CD14-positive monocyte (primary cell): ENCODE measurements around the gene MAP3K10. TPM values are rescaled to one million over a fixed set of nuclear protein-coding genes. Genes with fewer than 3 reads are reported as not detected.

Source experiments
- DNase-seq, 3 donors: peaks; one replicate each; pipeline ENCODE4 v3.0.0-alpha.2; 2011 to 2022
- H2AFZ ChIP-seq: 2 replicates; pipeline ENCODE4 v1.6.0; 2012; ENCODE audit warnings: mild to moderate bottlenecking, low read depth, low read length, inconsistent platforms; ENCODE audit not compliant: insufficient read depth, poor library complexity, severe bottlenecking
- H3K27ac ChIP-seq, 2 donors: 1 replicate in 1 of 2; 2 replicates in 1 of 2; pipeline ENCODE4 v1.5.1; 2012 to 2013; ENCODE audit warnings: low read length in 2 of 2, control low read depth in 1 of 2, inconsistent platforms in 1 of 2, low read depth in 1 of 2, mild to moderate bottlenecking in 1 of 2
- H3K27me3 ChIP-seq, 2 donors: one replicate each; pipeline versions ENCODE4 v1.6.0 to v1.6.1; 2011 to 2013; ENCODE audit warnings: low read length in 2 of 2; ENCODE audit not compliant: control insufficient read depth in 2 of 2, insufficient read depth in 2 of 2
- H3K36me3 ChIP-seq, 2 donors: replicated peaks in 1 of 2; 1 replicate in 1 of 2; 2 replicates in 1 of 2; pipeline versions ENCODE4 v1.5.1 to v1.6.1; 2012 to 2013; ENCODE audit warnings: low read length in 2 of 2, control low read depth in 1 of 2, inconsistent platforms in 1 of 2, mild to moderate bottlenecking in 1 of 2; ENCODE audit not compliant: insufficient read depth in 2 of 2, control insufficient read depth in 1 of 2
- H3K4me1 ChIP-seq, 2 donors: 1 replicate in 1 of 2; 2 replicates in 1 of 2; pipeline versions ENCODE4 v1.5.1 to v1.6.1; 2012 to 2013; ENCODE audit warnings: low read length in 2 of 2, control low read depth in 1 of 2, inconsistent platforms in 1 of 2, mild to moderate bottlenecking in 1 of 2, moderate library complexity in 1 of 2; ENCODE audit not compliant: insufficient read depth in 2 of 2, control insufficient read depth in 1 of 2
- H3K4me2 ChIP-seq: replicated peaks from 2 replicates; pipeline ENCODE3; 2012; ENCODE audit warnings: low read length, moderate library complexity, mild to moderate bottlenecking; ENCODE audit not compliant: poor library complexity, severe bottlenecking; ENCODE audit errors: extremely low read depth
- H3K4me3 ChIP-seq, 3 experiments: fragments of 200-600 bp in 1 of 3; sonication (generic) in 1 of 3; replicated peaks in 1 of 3; 1 replicate in 2 of 3; 2 replicates in 1 of 3; pipeline ENCODE4 v1.5.1; 2011 to 2013; ENCODE audit warnings: low read length in 3 of 3, mild to moderate bottlenecking in 3 of 3, control low read depth in 2 of 3, low read depth in 2 of 3, inconsistent platforms in 1 of 3, moderate library complexity in 1 of 3
- H3K79me2 ChIP-seq: 2 replicates; pipeline ENCODE4 v1.6.0; 2012; ENCODE audit warnings: mild to moderate bottlenecking, control low read depth, inconsistent platforms, low read length, moderate library complexity; ENCODE audit not compliant: insufficient read depth
- H3K9ac ChIP-seq: 2 replicates; pipeline ENCODE4 v1.6.0; 2017; ENCODE audit warnings: low read length, mild to moderate bottlenecking; ENCODE audit not compliant: insufficient read depth, poor library complexity, severe bottlenecking
- H3K9me3 ChIP-seq, 2 donors: replicated peaks in 1 of 2; 1 replicate in 1 of 2; 2 replicates in 1 of 2; pipeline versions ENCODE4 v1.5.1 to v1.6.1; 2012 to 2013; ENCODE audit warnings: low read length in 2 of 2, control low read depth in 1 of 2; ENCODE audit not compliant: control insufficient read depth in 1 of 2, insufficient read depth in 1 of 2
- H4K20me1 ChIP-seq: 2 replicates; pipeline ENCODE4 v1.6.0; 2012; ENCODE audit warnings: mild to moderate bottlenecking, low read length, control low read depth, moderate library complexity; ENCODE audit not compliant: insufficient read depth
- H3K27ac Mint-ChIP-seq, 7 donors: one replicate each; pipeline ENCODE4 v1.8.0; 2020; ENCODE audit warnings: mild to moderate bottlenecking in 7 of 7, mixed read lengths in 7 of 7, moderate library complexity in 6 of 7, inconsistent platforms in 2 of 7
- H3K27me3 Mint-ChIP-seq, 3 donors: one replicate each; pipeline ENCODE4 v1.8.0; 2021 to 2022; ENCODE audit warnings: low read depth in 3 of 3, mild to moderate bottlenecking in 3 of 3, mixed read lengths in 3 of 3, moderate library complexity in 3 of 3, inconsistent platforms in 1 of 3
- H3K36me3 Mint-ChIP-seq, 2 donors: one replicate each; pipeline ENCODE4 v1.8.0; 2020; ENCODE audit warnings: mixed read lengths in 2 of 2, inconsistent platforms in 1 of 2, mild to moderate bottlenecking in 1 of 2
- H3K4me1 Mint-ChIP-seq: one replicate; pipeline ENCODE4 v1.8.0; 2020; ENCODE audit warnings: mild to moderate bottlenecking, mixed read lengths
- H3K4me3 Mint-ChIP-seq, 2 donors: one replicate each; pipeline ENCODE4 v1.8.0; 2020; ENCODE audit warnings: mild to moderate bottlenecking in 2 of 2, mixed read lengths in 2 of 2, moderate library complexity in 1 of 2
- H3K9me3 Mint-ChIP-seq, 7 donors: one replicate each; pipeline ENCODE4 v1.8.0; 2020 to 2022; ENCODE audit warnings: mixed read lengths in 7 of 7, mild to moderate bottlenecking in 6 of 7, moderate library complexity in 6 of 7, inconsistent platforms in 2 of 7
- CTCF ChIP-seq: fragments of 200-600 bp; IDR thresholded peaks from one replicate; pipeline ENCODE4 v1.8.0; 2022; ENCODE audit warnings: antibody characterized with exemption, mild to moderate bottlenecking
- WGBS: methylation state at CpG from one replicate; pipeline ENCODE4 v1.1.5; 2013; ENCODE audit warnings: missing lambda C conversion rate; ENCODE audit not compliant: insufficient coverage; 5-methylcytosine and 5-hydroxymethylcytosine counted together
- intact Hi-C, 2 donors: fragments of 100-400 bp; cut with micrococcal nuclease; formaldehyde crosslinking; loops; one replicate each; pipeline versions ENCODE4 v1.15.0 to v1.15.1; 2023
- polyA plus RNA-seq, 3 donors: library from polyadenylated mRNA; depleted of rRNA in 1 of 3; unstranded in 2 of 3; stranded (reverse) in 1 of 3; fragments of 300-500 nt in 2 of 3; fragments of >200 nt in 1 of 3; fragmentation: Illumina TruSeq in 2 of 3; gene quantifications; 1 replicate in 2 of 3; 2 replicates in 1 of 3; pipeline ENCODE4 v1.2.3, GENCODE V29; 2012 to 2021

The MAP3K10 gene
- polyA plus RNA-seq, 3 donors = 0.05 to 9.1 TPM; not detected in 1

- intact Hi-C loops = no loop called here
- Histone ChIP-seq H3K4me3 (no peak overlapping the region), H2AFZ (no peak overlapping the region)
Measured at GRCh38 chr19:40217027-40217810, 26.0 kb downstream of the MAP3K10 start.

More at GRCh38 chr19:40217027-40217810, 26.0 kb downstream of the MAP3K10 start:
- H3K36me3 ChIP-seq = peaks cover 0 to 1% of the 10 kb centered on the region in 2 donors
- TF ChIP-seq CTCF = peak; percentile 27
- H3K79me2 ChIP-seq = no peaks in the 10 kb centered on the region
- no peak overlapping the region for H3K4me2 ChIP-seq
- H3K4me3 Mint-ChIP-seq = peak overlapping the region in 1 of 2 donors; percentile 83
- H3K9me3 Mint-ChIP-seq = peaks cover 4 to 18% (median 9%) of the 10 kb centered on the region in 7 donors
- peaks cover 33 to 47% of the 10 kb centered on the region in 2 donors for H3K27me3 ChIP-seq
- H3K9me3 ChIP-seq = peaks cover 4 to 6% of the 10 kb centered on the region in 2 donors
- H4K20me1 ChIP-seq = no peaks in the 10 kb centered on the region
- peaks cover 4% of the 10 kb centered on the region for H3K4me1 Mint-ChIP-seq
- no peak for DNase-seq
- no peaks in the 10 kb centered on the region for H3K4me1 ChIP-seq
- H3K9ac ChIP-seq = no peak overlapping the region
- H3K27ac Mint-ChIP-seq = no peak overlapping the region
- WGBS = 15% methylated on average over 52 of the region's 54 CpGs
- H3K36me3 Mint-ChIP-seq = peaks cover 3 to 5% of the 10 kb centered on the region in 2 donors
- no peak overlapping the region for H3K27ac ChIP-seq
- H3K27me3 Mint-ChIP-seq = peaks cover 56 to 66% (median 62%) of the 10 kb centered on the region in 3 donors
